Measurements from ENCODE around the gene EIF5A2.
A peak's percentile ranks its signal among the peaks of the same experiment; 100 is the strongest.

Gene EIF5A2

DNA sequence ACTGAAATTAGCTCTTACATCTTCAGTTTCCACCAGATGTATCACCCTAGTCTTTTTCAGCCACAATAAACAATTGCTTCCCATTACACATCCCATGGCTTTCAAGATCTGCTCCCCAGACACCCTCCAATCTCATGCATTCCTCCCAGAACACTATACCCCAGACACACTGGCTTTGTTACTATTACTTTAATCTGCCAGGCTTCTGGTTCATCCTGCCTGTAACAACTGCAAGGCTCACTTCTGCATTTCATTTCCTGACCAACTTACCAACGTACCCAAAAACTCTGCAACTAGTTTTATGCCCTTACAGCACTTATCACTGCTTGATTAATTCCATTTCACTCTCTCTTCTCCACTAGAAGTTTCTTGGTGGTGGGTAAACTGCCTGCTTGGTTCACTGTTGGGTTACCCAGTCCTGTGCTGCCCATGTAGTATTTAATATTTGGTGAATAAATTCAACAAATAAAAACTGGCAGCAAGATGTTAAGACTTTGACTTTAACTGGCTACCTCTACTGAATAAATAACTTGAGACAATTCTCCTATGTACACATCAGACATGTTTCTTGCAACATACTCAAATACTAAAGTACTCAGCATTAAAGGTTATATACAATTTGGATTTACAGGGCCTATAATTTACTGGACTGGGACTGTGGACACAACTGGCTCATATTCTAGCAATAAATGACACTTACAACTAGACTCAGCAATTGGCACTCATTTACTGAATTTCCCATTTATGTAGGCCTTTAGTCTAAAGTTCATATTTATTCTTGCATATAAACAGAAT lies 41.1 kb downstream of the EIF5A2 start:
- peak overlapping the region in 6 of 7 experiments; percentile 3 to 98 (median 56) for H3K4me3 ChIP-seq (ENCODE audit: control insufficient read depth in 1 of 7, extremely low read depth in 1 of 7, insufficient read depth in 4 of 7, low read depth in 2 of 7, low read length in 6 of 7)
- no peaks in the 10 kb centered on the region for H3K9me3 ChIP-seq (ENCODE audit: control extremely low read depth in 1 of 5, control insufficient read depth in 4 of 5, insufficient read depth in 2 of 5, low read depth in 1 of 5, low read length in 4 of 5)
- peak; percentile 40 to 88 (median 79) for DNase-seq
- ChIA-PET CTCF (interaction anchor here (1.0 to 1.4 kb wide), 2 partner anchors 14 to 54 kb away, joined by 3 to 5 read pairs; no protein-coding TSS in a partner anchor), POLR2A (no interaction called here)
- peaks cover 8 to 35% (median 16%) of the 10 kb centered on the region in 4 experiments for H3K36me3 ChIP-seq (ENCODE audit: control insufficient read depth in 4 of 4, insufficient read depth in 4 of 4, low read length in 3 of 4)
- WGBS (ENCODE audit: insufficient coverage): 0% methylated on average over 1 of the region's 1 CpG
- peaks cover 24 to 39% (median 25%) of the 10 kb centered on the region in 4 experiments for H3K4me1 ChIP-seq (ENCODE audit: control extremely low read depth in 1 of 4, control insufficient read depth in 4 of 4, insufficient read depth in 4 of 4, low read length in 3 of 4)
- H3K27me3 ChIP-seq (replicated peaks in 2 of 5; ENCODE audit: control insufficient read depth in 4 of 5, insufficient read depth in 5 of 5, low read length in 4 of 5): no peaks in the 10 kb centered on the region
- H3K27ac ChIP-seq (ENCODE audit: insufficient read depth in 1 of 2, low read depth in 1 of 2, low read length in 2 of 2, poor library complexity in 1 of 2, severe bottlenecking in 2 of 2): peak overlapping the region in 1 of 2 experiments; percentile 97

- peaks cover 8 to 35% (median 16%) of the 10 kb centered on the region in 4 experiments for H3K36me3 ChIP-seq (ENCODE audit: control insufficient read depth in 4 of 4, insufficient read depth in 4 of 4, low read length in 3 of 4)
- WGBS (ENCODE audit: insufficient coverage): no CpG with 5 or more reads among the region's 3 CpGs
- H3K27ac ChIP-seq (ENCODE audit: insufficient read depth in 1 of 2, low read depth in 1 of 2, low read length in 2 of 2, poor library complexity in 1 of 2, severe bottlenecking in 2 of 2): no peak overlapping the region
- no peaks in the 10 kb centered on the region for H3K9me3 ChIP-seq (ENCODE audit: control extremely low read depth in 1 of 5, control insufficient read depth in 4 of 5, insufficient read depth in 2 of 5, low read depth in 1 of 5, low read length in 4 of 5)
- H3K27me3 ChIP-seq (replicated peaks in 2 of 5; ENCODE audit: control insufficient read depth in 4 of 5, insufficient read depth in 5 of 5, low read length in 4 of 5): no peaks in the 10 kb centered on the region
- H3K4me3 ChIP-seq (ENCODE audit: control insufficient read depth in 1 of 7, extremely low read depth in 1 of 7, insufficient read depth in 4 of 7, low read depth in 2 of 7, low read length in 6 of 7): peak overlapping the region in 2 of 7 experiments; percentile 3 to 4
- H3K4me1 ChIP-seq (ENCODE audit: control extremely low read depth in 1 of 4, control insufficient read depth in 4 of 4, insufficient read depth in 4 of 4, low read length in 3 of 4): peaks cover 24 to 39% (median 25%) of the 10 kb centered on the region in 4 experiments
- no peak for DNase-seq
- POLR2A ChIA-PET: no interaction called here
- CTCF ChIA-PET: interaction anchor here (1.0 to 1.4 kb wide), 4 partner anchors 9 to 53 kb away, joined by 3 to 5 read pairs (median 4); no protein-coding TSS in a partner anchor
Observed at GRCh38 chr3:170866499-170866898, 41.9 kb downstream of the EIF5A2 start.

- peaks cover 8 to 35% (median 16%) of the 10 kb centered on the region in 4 experiments for H3K36me3 ChIP-seq (ENCODE audit: control insufficient read depth in 4 of 4, insufficient read depth in 4 of 4, low read length in 3 of 4)
- ChIA-PET CTCF (interaction anchor here (0.9 to 1.4 kb wide), 4 partner anchors 8 to 16 kb away, joined by 3 to 5 read pairs (median 4); no protein-coding TSS in a partner anchor), POLR2A (interaction anchor here (0.6 kb wide), 1 partner anchor 133 kb away, joined by 3 read pairs; no protein-coding TSS in a partner anchor)
- H3K4me3 ChIP-seq (ENCODE audit: control insufficient read depth in 1 of 7, extremely low read depth in 1 of 7, insufficient read depth in 4 of 7, low read depth in 2 of 7, low read length in 6 of 7): no peak overlapping the region
- no peaks in the 10 kb centered on the region for H3K9me3 ChIP-seq (ENCODE audit: control extremely low read depth in 1 of 5, control insufficient read depth in 4 of 5, insufficient read depth in 2 of 5, low read depth in 1 of 5, low read length in 4 of 5)
- no peak for DNase-seq
- WGBS (ENCODE audit: insufficient coverage): 96% methylated on average over 6 of the region's 10 CpGs
- H3K27ac ChIP-seq (ENCODE audit: insufficient read depth in 1 of 2, low read depth in 1 of 2, low read length in 2 of 2, poor library complexity in 1 of 2, severe bottlenecking in 2 of 2): no peak overlapping the region
- H3K4me1 ChIP-seq (ENCODE audit: control extremely low read depth in 1 of 4, control insufficient read depth in 4 of 4, insufficient read depth in 4 of 4, low read length in 3 of 4): peaks cover 21 to 35% (median 24%) of the 10 kb centered on the region in 4 experiments
- H3K27me3 ChIP-seq (replicated peaks in 2 of 5; ENCODE audit: control insufficient read depth in 4 of 5, insufficient read depth in 5 of 5, low read length in 4 of 5): no peaks in the 10 kb centered on the region
Observed at GRCh38 chr3:170865209-170866094, 43.0 kb downstream of the EIF5A2 start.

- Histone ChIP-seq H3K4me3 (ENCODE audit: control insufficient read depth in 1 of 7, extremely low read depth in 1 of 7, insufficient read depth in 4 of 7, low read depth in 2 of 7, low read length in 6 of 7) (no peak overlapping the region), H3K4me1 (ENCODE audit: control extremely low read depth in 1 of 4, control insufficient read depth in 4 of 4, insufficient read depth in 4 of 4, low read length in 3 of 4) (peaks cover 19 to 30% (median 22%) of the 10 kb centered on the region in 4 experiments), H3K27me3 (replicated peaks in 2 of 5; ENCODE audit: control insufficient read depth in 4 of 5, insufficient read depth in 5 of 5, low read length in 4 of 5) (no peaks in the 10 kb centered on the region), H3K27ac (ENCODE audit: insufficient read depth in 1 of 2, low read depth in 1 of 2, low read length in 2 of 2, poor library complexity in 1 of 2, severe bottlenecking in 2 of 2) (no peak overlapping the region), H3K9me3 (ENCODE audit: control extremely low read depth in 1 of 5, control insufficient read depth in 4 of 5, insufficient read depth in 2 of 5, low read depth in 1 of 5, low read length in 4 of 5) (no peaks in the 10 kb centered on the region), H3K36me3 (ENCODE audit: control insufficient read depth in 4 of 4, insufficient read depth in 4 of 4, low read length in 3 of 4) (peaks cover 8 to 35% (median 16%) of the 10 kb centered on the region in 4 experiments)
- CTCF ChIA-PET: interaction anchor here (0.9 kb wide), 1 partner anchor 16 kb away, joined by 3 read pairs; no protein-coding TSS in a partner anchor
- POLR2A ChIA-PET: no interaction called here
- WGBS (ENCODE audit: insufficient coverage): 100% methylated on average over 1 of the region's 6 CpGs
- DNase-seq: no peak
Observed at GRCh38 chr3:170864525-170865208, 43.8 kb downstream of the EIF5A2 start.

- Histone ChIP-seq H3K27ac (ENCODE audit: insufficient read depth in 1 of 2, low read depth in 1 of 2, low read length in 2 of 2, poor library complexity in 1 of 2, severe bottlenecking in 2 of 2) (no peak overlapping the region), H3K4me3 (ENCODE audit: control insufficient read depth in 1 of 7, extremely low read depth in 1 of 7, insufficient read depth in 4 of 7, low read depth in 2 of 7, low read length in 6 of 7) (no peak overlapping the region), H3K27me3 (replicated peaks in 2 of 5; ENCODE audit: control insufficient read depth in 4 of 5, insufficient read depth in 5 of 5, low read length in 4 of 5) (no peaks in the 10 kb centered on the region), H3K9me3 (ENCODE audit: control extremely low read depth in 1 of 5, control insufficient read depth in 4 of 5, insufficient read depth in 2 of 5, low read depth in 1 of 5, low read length in 4 of 5) (no peaks in the 10 kb centered on the region), H3K36me3 (ENCODE audit: control insufficient read depth in 4 of 4, insufficient read depth in 4 of 4, low read length in 3 of 4) (peaks cover 8 to 35% (median 16%) of the 10 kb centered on the region in 4 experiments), H3K4me1 (ENCODE audit: control extremely low read depth in 1 of 4, control insufficient read depth in 4 of 4, insufficient read depth in 4 of 4, low read length in 3 of 4) (peaks cover 17 to 21% (median 19%) of the 10 kb centered on the region in 4 experiments)
- WGBS (ENCODE audit: insufficient coverage): 96% methylated on average over 3 of the region's 4 CpGs
- no peak for DNase-seq
- ChIA-PET POLR2A (no interaction called here), CTCF (no interaction called here)
Observed at GRCh38 chr3:170863816-170864215, 44.6 kb downstream of the EIF5A2 start.

DNA sequence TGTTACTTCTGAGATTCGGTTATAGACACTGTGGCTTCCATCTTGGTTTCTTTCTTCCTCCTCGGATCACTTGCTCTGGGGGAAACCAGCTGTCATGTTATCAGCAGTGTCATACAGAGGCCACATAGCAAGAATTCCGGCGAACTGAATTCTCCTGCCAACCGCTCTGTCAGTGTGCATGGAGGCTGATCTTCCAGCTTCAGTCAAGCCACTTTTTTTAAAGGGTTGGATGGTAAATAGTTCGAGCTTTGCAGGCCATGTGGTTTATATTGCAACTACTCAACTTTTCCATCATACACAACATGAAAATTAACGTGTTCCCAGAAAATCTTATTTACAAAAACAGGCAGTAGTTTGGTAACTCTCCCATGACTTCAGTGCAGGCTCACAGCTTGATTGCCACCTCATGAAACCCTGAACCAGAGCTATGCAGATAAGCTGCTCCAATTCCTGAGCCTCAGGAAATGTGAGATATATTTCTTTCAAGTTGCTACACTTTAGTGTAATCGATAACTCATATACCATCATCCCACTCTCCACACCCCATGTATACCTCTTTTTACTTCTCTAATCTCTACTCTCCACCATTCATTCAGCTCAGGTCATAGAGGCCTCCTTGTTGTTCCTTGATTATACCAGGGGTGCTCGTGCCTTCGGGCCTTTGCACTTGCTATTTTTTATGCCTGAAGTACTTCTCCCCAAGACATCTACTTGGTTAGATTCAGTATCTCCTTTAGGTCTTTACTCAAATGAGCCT lies 45.6 kb downstream of the EIF5A2 start:
- POLR2A ChIA-PET: no interaction called here
- CTCF ChIA-PET: interaction anchor here (1.2 to 1.7 kb wide), 2 partner anchors 10 to 12 kb away, joined by 3 to 5 read pairs; no protein-coding TSS in a partner anchor
- Histone ChIP-seq H3K36me3 (ENCODE audit: control insufficient read depth in 4 of 4, insufficient read depth in 4 of 4, low read length in 3 of 4) (peaks cover 8 to 28% (median 16%) of the 10 kb centered on the region in 4 experiments), H3K27ac (ENCODE audit: insufficient read depth in 1 of 2, low read depth in 1 of 2, low read length in 2 of 2, poor library complexity in 1 of 2, severe bottlenecking in 2 of 2) (no peak overlapping the region), H3K4me3 (ENCODE audit: control insufficient read depth in 1 of 7, extremely low read depth in 1 of 7, insufficient read depth in 4 of 7, low read depth in 2 of 7, low read length in 6 of 7) (no peak overlapping the region), H3K9me3 (ENCODE audit: control extremely low read depth in 1 of 5, control insufficient read depth in 4 of 5, insufficient read depth in 2 of 5, low read depth in 1 of 5, low read length in 4 of 5) (no peaks in the 10 kb centered on the region), H3K4me1 (ENCODE audit: control extremely low read depth in 1 of 4, control insufficient read depth in 4 of 4, insufficient read depth in 4 of 4, low read length in 3 of 4) (peaks cover 10 to 11% (median 11%) of the 10 kb centered on the region in 4 experiments), H3K27me3 (replicated peaks in 2 of 5; ENCODE audit: control insufficient read depth in 4 of 5, insufficient read depth in 5 of 5, low read length in 4 of 5) (no peaks in the 10 kb centered on the region)
- WGBS (ENCODE audit: insufficient coverage): 98% methylated on average over 5 of the region's 10 CpGs
- DNase-seq: no peak

All from common myeloid progenitor, CD34-positive (primary cell).